LHCN-M2 (cell line): ENCODE measurements around the gene CD300H. TPM values are rescaled to one million over a fixed set of nuclear protein-coding genes. Genes with fewer than 3 reads are reported as not detected.

Source experiments
- total RNA-seq: library from RNA; depleted of rRNA; stranded (reverse); fragments of >200 nt; gene quantifications from 2 replicates; pipeline ENCODE4 v1.2.3, GENCODE V29; 2014; rRNA removed

CD300H gene
- total RNA-seq, 1 experiment from 2014 or later = not detected

Other genes starting within 250 kb of the CD300H start
- not detected in 2 replicates for gene KIF19, start 241.3 kb downstream of the CD300H start, total RNA-seq
- not detected in 2 replicates for gene BTBD17, start 205.6 kb downstream of the CD300H start, total RNA-seq
- not detected in 2 replicates for gene GPR142, start 200.0 kb downstream of the CD300H start, total RNA-seq
- not detected in 2 replicates for gene GPRC5C, start 135.4 kb downstream of the CD300H start, total RNA-seq
- gene CD300A, start 100.9 kb downstream of the CD300H start, total RNA-seq = not detected in 2 replicates
- gene CD300LB, start 36.0 kb downstream of the CD300H start, total RNA-seq = not detected in 2 replicates
- not detected in 2 replicates for gene CD300C, start 21.4 kb downstream of the CD300H start, total RNA-seq
- not detected in 2 replicates for gene CD300LD, start 24.8 kb upstream of the CD300H start, total RNA-seq
- gene CD300E, start 56.2 kb upstream of the CD300H start, total RNA-seq = not detected in 2 replicates
- not detected in 2 replicates for gene CD300LF, start 145.4 kb upstream of the CD300H start, total RNA-seq
- gene RAB37, start 169.7 kb upstream of the CD300H start, total RNA-seq = 0.19 and 0.34 TPM in 2 replicates
- gene NHERF1, start 181.1 kb upstream of the CD300H start, total RNA-seq = 97.6 and 119 TPM in 2 replicates
- 35.5 and 39.1 TPM in 2 replicates for gene NAT9, start 208.8 kb upstream of the CD300H start, total RNA-seq